Naive thymus-derived CD4-positive, alpha-beta T cell (primary cell): ENCODE data around the gene RUNX2. TPM values are rescaled to one million over a fixed set of nuclear protein-coding genes. Genes with fewer than 3 reads are reported as not detected.

Experiments used
- ATAC-seq: fragments of 150-1000 bp; cut with Tn5 transposase; 2 replicates; pipeline ENCODE4 v1.10.0; 2021; ENCODE audit warnings: mild to moderate bottlenecking, moderate library complexity
- CTCF ChIA-PET: fragments of 350-600 bp; sonication (Branson Sonifier 250); formaldehyde crosslinking; loops from one replicate; lab custom pipeline; 2021; ENCODE audit warnings: antibody characterized with exemption; lab: Charles Lee
- POLR2A ChIA-PET: fragments of 350-600 bp; sonication (Branson Sonifier 250); formaldehyde crosslinking; loops from one replicate; lab custom pipeline; 2021; ENCODE audit warnings: antibody characterized with exemption, inconsistent platforms; lab: Charles Lee
- DNase-seq, 9 donors: peaks; one replicate each; pipeline versions ENCODE4 v3.0.0 to v3.0.0-alpha.2; 2020 to 2022; ENCODE audit warnings: mixed read lengths in 1 of 9
- H3K27ac ChIP-seq: one replicate; pipeline ENCODE4 v1.7.0; 2013; ENCODE audit warnings: mild to moderate bottlenecking, low read depth, low read length, moderate library complexity
- H3K27me3 ChIP-seq, 2 donors: one replicate each; pipeline ENCODE4 v1.7.0; 2013; ENCODE audit warnings: low read length in 2 of 2, mild to moderate bottlenecking in 2 of 2, moderate library complexity in 2 of 2; ENCODE audit not compliant: control insufficient read depth in 2 of 2, insufficient read depth in 2 of 2
- H3K36me3 ChIP-seq, 3 experiments: 1 replicate in 2 of 3; 2 replicates in 1 of 3; pipeline ENCODE4 v1.7.0; 2013; ENCODE audit warnings: low read length in 3 of 3, mild to moderate bottlenecking in 3 of 3, moderate library complexity in 1 of 3; ENCODE audit not compliant: insufficient read depth in 3 of 3, control insufficient read depth in 2 of 3
- H3K4me1 ChIP-seq, 2 donors: one replicate each; pipeline ENCODE4 v1.7.0; 2013; ENCODE audit warnings: low read length in 2 of 2, mild to moderate bottlenecking in 2 of 2, moderate library complexity in 1 of 2; ENCODE audit not compliant: control insufficient read depth in 2 of 2, insufficient read depth in 2 of 2
- H3K4me3 ChIP-seq: 2 replicates; pipeline ENCODE4 v1.7.0; 2013; ENCODE audit warnings: mild to moderate bottlenecking, low read length
- H3K9me3 ChIP-seq, 3 experiments: 1 replicate in 2 of 3; 2 replicates in 1 of 3; pipeline ENCODE4 v1.7.0; 2013; ENCODE audit warnings: low read length in 3 of 3; ENCODE audit not compliant: control insufficient read depth in 2 of 3
- H3K27ac Mint-ChIP-seq, 9 donors: one replicate each; pipeline ENCODE4 v1.8.0; 2020 to 2022; ENCODE audit warnings: mixed read lengths in 9 of 9, mild to moderate bottlenecking in 8 of 9, moderate library complexity in 5 of 9, inconsistent platforms in 2 of 9
- H3K27me3 Mint-ChIP-seq, 5 donors: one replicate each; pipeline ENCODE4 v1.8.0; 2021 to 2022; ENCODE audit warnings: mixed read lengths in 5 of 5, mild to moderate bottlenecking in 1 of 5
- H3K36me3 Mint-ChIP-seq, 5 donors: one replicate each; pipeline ENCODE4 v1.8.0; 2020 to 2022; ENCODE audit warnings: mixed read lengths in 5 of 5, mild to moderate bottlenecking in 3 of 5, inconsistent platforms in 1 of 5
- H3K4me1 Mint-ChIP-seq, 7 donors: one replicate each; pipeline ENCODE4 v1.8.0; 2020 to 2022; ENCODE audit warnings: mixed read lengths in 7 of 7, mild to moderate bottlenecking in 3 of 7, inconsistent platforms in 1 of 7
- H3K4me3 Mint-ChIP-seq, 10 donors: one replicate each; pipeline ENCODE4 v1.8.0; 2020 to 2022; ENCODE audit warnings: mild to moderate bottlenecking in 10 of 10, mixed read lengths in 10 of 10, moderate library complexity in 6 of 10, inconsistent platforms in 2 of 10
- H3K9me3 Mint-ChIP-seq, 11 donors: one replicate each; pipeline ENCODE4 v1.8.0; 2020 to 2022; ENCODE audit warnings: mixed read lengths in 11 of 11, mild to moderate bottlenecking in 4 of 11, inconsistent platforms in 1 of 11, moderate library complexity in 1 of 11
- intact Hi-C, 2 donors: fragments of 100-400 bp; cut with micrococcal nuclease; formaldehyde crosslinking; loops; one replicate each; pipeline ENCODE4 v1.15.1; 2023
- polyA plus RNA-seq, 2 donors: library from polyadenylated mRNA; unstranded; fragments of 300-500 nt; fragmentation: Illumina TruSeq; gene quantifications; one replicate each; pipeline ENCODE4 v1.2.3, GENCODE V29; 2021
- total RNA-seq, 6 experiments: library from RNA in 5 of 6; stranded (reverse) in 5 of 6; gene quantifications; 1 replicate in 5 of 6; 2 replicates in 1 of 6; pipeline ENCODE4 v1.2.3 and lab custom pipeline; 2021 to 2026

Gene RUNX2
- total and polyA plus RNA-seq, 7 experiments from 2014 or later = 2.3 to 17.9 (median 13.9) TPM

- no peak for ATAC-seq
- H3K27ac Mint-ChIP-seq = no peak overlapping the region
- Histone ChIP-seq H3K4me1 (peaks cover 0 to 7% of the 10 kb centered on the region in 2 donors), H3K27me3 (no peaks in the 10 kb centered on the region), H3K4me3 (no peak overlapping the region), H3K27ac (no peak overlapping the region), H3K9me3 (no peaks in the 10 kb centered on the region), H3K36me3 (peaks cover 0 to 4% (median 0%) of the 10 kb centered on the region in 3 experiments)
- POLR2A ChIA-PET = interaction anchor here (1.0 kb wide), 1 partner anchor 66 kb away, joined by 3 read pairs; no protein-coding TSS in a partner anchor
- intact Hi-C loops = no loop called here
- peaks cover 0 to 7% (median 0%) of the 10 kb centered on the region in 11 donors for H3K9me3 Mint-ChIP-seq
- no peak overlapping the region for H3K4me3 Mint-ChIP-seq
- H3K27me3 Mint-ChIP-seq = no peaks in the 10 kb centered on the region
- CTCF ChIA-PET = no interaction called here
- peaks cover 0 to 5% (median 2%) of the 10 kb centered on the region in 5 donors for H3K36me3 Mint-ChIP-seq
- H3K4me1 Mint-ChIP-seq = peaks cover 0 to 13% (median 9%) of the 10 kb centered on the region in 7 donors
- no peak for DNase-seq
These were observed 54.3 kb downstream of the RUNX2 start for GRCh38 chr6:45382391-45382790.

- Mint-ChIP-seq H3K4me1 (peaks cover 3 to 5% (median 5%) of the 10 kb centered on the region in 7 donors), H3K27me3 (peaks cover 0 to 6% (median 0%) of the 10 kb centered on the region in 5 donors), H3K4me3 (no peak overlapping the region), H3K27ac (peak overlapping the region in 1 of 9 donors; percentile 3), H3K36me3 (peaks cover 1 to 8% (median 5%) of the 10 kb centered on the region in 5 donors), H3K9me3 (peaks cover 0 to 12% (median 2%) of the 10 kb centered on the region in 11 donors)
- ATAC-seq (peak; percentile 37), DNase-seq (no peak)
- no peaks in the 10 kb centered on the region for H3K36me3 ChIP-seq
- H3K9me3 ChIP-seq = no peaks in the 10 kb centered on the region
- intact Hi-C loops = no loop called here
- no peak overlapping the region for H3K27ac ChIP-seq
- ChIA-PET POLR2A (interaction anchor here (0.9 kb wide), 1 partner anchor 8 kb away, joined by 4 read pairs; no protein-coding TSS in a partner anchor), CTCF (interaction anchor here (0.6 kb wide), 1 partner anchor 205 kb away, joined by 3 read pairs; no protein-coding TSS in a partner anchor)
- no peaks in the 10 kb centered on the region for H3K4me1 ChIP-seq
- no peaks in the 10 kb centered on the region for H3K27me3 ChIP-seq
- no peak overlapping the region for H3K4me3 ChIP-seq
These were observed 58.4 kb downstream of the RUNX2 start for GRCh38 chr6:45386501-45386900.

- ChIA-PET POLR2A (interaction anchor here (0.9 kb wide), 1 partner anchor 9 kb away, joined by 4 read pairs; no protein-coding TSS in a partner anchor), CTCF (no interaction called here)
- no peak for ATAC-seq
These were observed 59.1 kb downstream of the RUNX2 start for GRCh38 chr6:45387236-45387635.

GRCh38 chr6:45388328-45388727 lies 60.2 kb downstream of the RUNX2 start:
- H3K36me3 ChIP-seq = no peaks in the 10 kb centered on the region
- no peak overlapping the region for H3K27ac ChIP-seq
- Mint-ChIP-seq H3K9me3 (peaks cover 1 to 17% (median 9%) of the 10 kb centered on the region in 11 donors), H3K4me3 (no peak overlapping the region), H3K27me3 (peaks cover 0 to 6% (median 0%) of the 10 kb centered on the region in 5 donors), H3K27ac (no peak overlapping the region), H3K36me3 (peaks cover 3 to 13% (median 8%) of the 10 kb centered on the region in 5 donors), H3K4me1 (peaks cover 3 to 5% (median 5%) of the 10 kb centered on the region in 7 donors)
- intact Hi-C loops = no loop called here
- DNase-seq = no peak
- CTCF ChIA-PET = no interaction called here
- no peak overlapping the region for H3K4me3 ChIP-seq
- H3K9me3 ChIP-seq = no peaks in the 10 kb centered on the region
- H3K4me1 ChIP-seq = no peaks in the 10 kb centered on the region
- no peak for ATAC-seq
- POLR2A ChIA-PET = no interaction called here
- H3K27me3 ChIP-seq = no peaks in the 10 kb centered on the region

More at GRCh38 chr6:45387236-45387635, 59.1 kb downstream of the RUNX2 start:
- H3K4me3 ChIP-seq = no peak overlapping the region
- no peaks in the 10 kb centered on the region for H3K27me3 ChIP-seq
- Mint-ChIP-seq H3K36me3 (peaks cover 3 to 9% (median 5%) of the 10 kb centered on the region in 5 donors), H3K27ac (no peak overlapping the region), H3K9me3 (peaks cover 0 to 14% (median 4%) of the 10 kb centered on the region in 11 donors), H3K4me3 (no peak overlapping the region), H3K4me1 (peaks cover 3 to 5% (median 5%) of the 10 kb centered on the region in 7 donors), H3K27me3 (peaks cover 0 to 6% (median 0%) of the 10 kb centered on the region in 5 donors)
- intact Hi-C loops = no loop called here
- no peaks in the 10 kb centered on the region for H3K9me3 ChIP-seq
- no peaks in the 10 kb centered on the region for H3K4me1 ChIP-seq
- DNase-seq = no peak
- H3K36me3 ChIP-seq = no peaks in the 10 kb centered on the region
- no peak overlapping the region for H3K27ac ChIP-seq

GRCh38 chr6:45394586-45395095 lies 66.5 kb downstream of the RUNX2 start:
- Histone ChIP-seq H3K27ac (no peak overlapping the region), H3K4me1 (no peaks in the 10 kb centered on the region), H3K9me3 (no peaks in the 10 kb centered on the region), H3K36me3 (no peaks in the 10 kb centered on the region), H3K27me3 (no peaks in the 10 kb centered on the region), H3K4me3 (no peak overlapping the region)
- POLR2A ChIA-PET = interaction anchor here (0.5 to 0.9 kb wide), 2 partner anchors 9 to 191 kb away, joined by 3 to 4 read pairs; no protein-coding TSS in a partner anchor
- ATAC-seq (no peak), DNase-seq (no peak)
- Mint-ChIP-seq H3K27me3 (peaks cover 0 to 4% (median 0%) of the 10 kb centered on the region in 5 donors), H3K4me1 (peaks cover 3 to 6% (median 5%) of the 10 kb centered on the region in 7 donors), H3K27ac (no peak overlapping the region), H3K9me3 (peaks cover 1 to 23% (median 11%) of the 10 kb centered on the region in 11 donors), H3K4me3 (no peak overlapping the region), H3K36me3 (peaks cover 3 to 14% (median 9%) of the 10 kb centered on the region in 5 donors)
- intact Hi-C loops = no loop called here
- CTCF ChIA-PET = interaction anchor here (0.6 to 1.0 kb wide), 2 partner anchors 25 to 1063 kb away, joined by 3 to 4 read pairs; no protein-coding TSS in a partner anchor

- intact Hi-C loops = no loop called here
- ATAC-seq = no peak
- DNase-seq = no peak
- no peaks in the 10 kb centered on the region for H3K27me3 ChIP-seq
- H3K27me3 Mint-ChIP-seq = peaks cover 0 to 18% (median 13%) of the 10 kb centered on the region in 5 donors
- H3K27ac Mint-ChIP-seq = no peak overlapping the region
- H3K9me3 Mint-ChIP-seq = peaks cover 0 to 6% (median 2%) of the 10 kb centered on the region in 11 donors
- H3K4me1 ChIP-seq = no peaks in the 10 kb centered on the region
- H3K36me3 Mint-ChIP-seq = peaks cover 0 to 4% (median 0%) of the 10 kb centered on the region in 5 donors
- no peak overlapping the region for H3K27ac ChIP-seq
- no peaks in the 10 kb centered on the region for H3K9me3 ChIP-seq
- H3K4me1 Mint-ChIP-seq = peaks cover 0 to 2% (median 0%) of the 10 kb centered on the region in 7 donors
- H3K4me3 ChIP-seq = no peak overlapping the region
- CTCF ChIA-PET = interaction anchor here (0.6 to 1.1 kb wide), 2 partner anchors 10 to 316 kb away, joined by 3 read pairs; no protein-coding TSS in a partner anchor
- H3K36me3 ChIP-seq = no peaks in the 10 kb centered on the region
- H3K4me3 Mint-ChIP-seq = no peak overlapping the region
- POLR2A ChIA-PET = interaction anchor here (1.2 kb wide), 1 partner anchor 20 kb away, joined by 5 read pairs; the partner anchor contains the start of gene SUPT3H
These were observed 70.1 kb downstream of the RUNX2 start for GRCh38 chr6:45398075-45398813.
